ENCODE data around the gene CGREF1.

CGREF1 gene

GRCh38 chr2:27118525-27119329 is at the start of gene CGREF1:
Gene CGREF1 (minus strand): TSS chr2:27119128. CDS start chr2:27104366, 14,762 bp downstream.
- DNase-seq (ENCODE audit: low read depth) = no peak

GRCh38 chr2:27164960-27165763 is 46.2 kb upstream of the CGREF1 start:
- no peak for DNase-seq (ENCODE audit: low read depth)

- peak; percentile 18 for DNase-seq (ENCODE audit: low read depth)
Observed at GRCh38 chr2:27162151-27163121, 43.5 kb upstream of the CGREF1 start.

- no peak for DNase-seq (ENCODE audit: low read depth)
Observed at GRCh38 chr2:27160191-27160590, 41.3 kb upstream of the CGREF1 start.

- no peak for DNase-seq (ENCODE audit: low read depth)
Observed at GRCh38 chr2:27159271-27159670, 40.3 kb upstream of the CGREF1 start.

GRCh38 chr2:27158468-27158867 is 39.5 kb upstream of the CGREF1 start:
- DNase-seq (ENCODE audit: low read depth) = no peak

- DNase-seq (ENCODE audit: low read depth) = no peak
Observed at GRCh38 chr2:27155069-27155520, 36.2 kb upstream of the CGREF1 start.

- no peak for DNase-seq (ENCODE audit: low read depth)
Observed at GRCh38 chr2:27154488-27154887, 35.6 kb upstream of the CGREF1 start.

- DNase-seq (ENCODE audit: low read depth) = no peak
Observed at GRCh38 chr2:27152796-27153464, 34.0 kb upstream of the CGREF1 start.

GRCh38 chr2:27152102-27152795 is 33.3 kb upstream of the CGREF1 start:
- DNase-seq (ENCODE audit: low read depth) = no peak

- DNase-seq (ENCODE audit: low read depth) = no peak
Observed at GRCh38 chr2:27150639-27151230, 31.8 kb upstream of the CGREF1 start.

GRCh38 chr2:27149570-27150405 is 30.9 kb upstream of the CGREF1 start:
- DNase-seq (ENCODE audit: low read depth) = no peak

GRCh38 chr2:27148801-27149439 is 30.0 kb upstream of the CGREF1 start, which contains the start of gene TCF23:
Gene TCF23 (plus strand): TSS chr2:27149004. CDS start chr2:27149134, 130 bp downstream.
- DNase-seq (ENCODE audit: low read depth) = no peak

- DNase-seq (ENCODE audit: low read depth) = no peak
Observed at GRCh38 chr2:27147935-27148334, 29.0 kb upstream of the CGREF1 start.

- no peak for DNase-seq (ENCODE audit: low read depth)
Observed at GRCh38 chr2:27145682-27146081, 26.8 kb upstream of the CGREF1 start.

- DNase-seq (ENCODE audit: low read depth) = no peak
Observed at GRCh38 chr2:27143285-27143684, 24.4 kb upstream of the CGREF1 start.

GRCh38 chr2:27139310-27139709 is 20.4 kb upstream of the CGREF1 start, which contains the start of gene PRR30:
Gene PRR30 (minus strand): TSS chr2:27139410. CDS start chr2:27138329, 1,081 bp downstream.
- no peak for DNase-seq (ENCODE audit: low read depth)

GRCh38 chr2:27138111-27138510 is 19.2 kb upstream of the CGREF1 start:
- DNase-seq (ENCODE audit: low read depth) = no peak

Data from HS-5 (cell line).